SU-DHL-6 (cell line): ENCODE measurements around the gene LTBP1.

Experiments
- H2AFZ ChIP-seq: fragments of 200-600 bp; sonication (generic); 2 replicates; pipeline ENCODE4 v1.6.1; 2014; ENCODE audit warnings: low read depth, mild to moderate bottlenecking, moderate library complexity, mixed read lengths, antibody characterized with exemption, low read length; ENCODE audit not compliant: severe bottlenecking
- H3F3A ChIP-seq: fragments of 200-600 bp; shearing (Covaris generic); 2 replicates; pipeline ENCODE4 v1.6.0; 2016; ENCODE audit warnings: antibody characterized with exemption, mild to moderate bottlenecking; ENCODE audit not compliant: insufficient read depth
- H3K27ac ChIP-seq: fragments of 200-600 bp; sonication (generic); 2 replicates; pipeline ENCODE4 v1.5.1; 2016; ENCODE audit warnings: low read depth, mild to moderate bottlenecking, low read length, moderate library complexity, mixed read lengths
- H3K27me3 ChIP-seq: fragments of 200-600 bp; sonication (generic), shearing (Covaris generic); 2 replicates; pipeline ENCODE4 v1.6.0; 2014; ENCODE audit warnings: mild to moderate bottlenecking, low read length
- H3K36me3 ChIP-seq: fragments of 200-600 bp; sonication (generic); 2 replicates; pipeline ENCODE4 v1.6.1; 2014; ENCODE audit warnings: mild to moderate bottlenecking, low read length, mixed read lengths
- H3K4me2 ChIP-seq: fragments of 300-600, 200-600 bp; shearing (Covaris generic), sonication (generic); 2 replicates; pipeline ENCODE4 v1.6.0; 2014; ENCODE audit warnings: low read length, low read depth, mild to moderate bottlenecking; ENCODE audit not compliant: poor library complexity, severe bottlenecking
- H3K4me3 ChIP-seq: fragments of 200-600 bp; sonication (generic); 2 replicates; pipeline ENCODE4 v1.5.1; 2014; ENCODE audit warnings: antibody characterized with exemption, low read length, mild to moderate bottlenecking, mixed read lengths; ENCODE audit not compliant: insufficient read depth, poor library complexity, severe bottlenecking
- H3K79me2 ChIP-seq: fragments of 200-600 bp; sonication (generic); 2 replicates; pipeline ENCODE4 v1.6.1; 2014; ENCODE audit warnings: mild to moderate bottlenecking, low read length, moderate library complexity; ENCODE audit not compliant: insufficient read depth
- H3K9ac ChIP-seq: fragments of 200-600 bp; sonication (generic); 2 replicates; pipeline ENCODE4 v1.7.0; 2014; ENCODE audit warnings: mild to moderate bottlenecking, low read length
- H3K9me2 ChIP-seq: fragments of 200-600 bp; sonication (generic); replicated peaks from 2 replicates; pipeline ENCODE4 v1.6.1; 2014; ENCODE audit warnings: low read length; ENCODE audit not compliant: insufficient read depth
- H3K9me3 ChIP-seq: fragments of 200-600 bp; sonication (generic); 2 replicates; pipeline ENCODE4 v1.6.1; 2014; ENCODE audit warnings: low read length, mixed read lengths; ENCODE audit not compliant: insufficient read depth
- H4K20me1 ChIP-seq: fragments of 200-600 bp; sonication (generic); 2 replicates; pipeline ENCODE4 v1.6.1; 2014; ENCODE audit warnings: low read depth, mild to moderate bottlenecking, antibody characterized with exemption, low read length, moderate library complexity, mixed read lengths
- EZH2phosphoT487 ChIP-seq: fragments of 200-600 bp; sonication (generic), shearing (Covaris generic); conservative IDR thresholded peaks from 2 replicates; pipeline ENCODE4 v1.6.1; 2018; ENCODE audit warnings: mild to moderate bottlenecking, antibody characterized with exemption, low read length, moderate library complexity, mixed read lengths
- TF ChIP-seq, protein P1 (sequence below): fragments of 200-600 bp; sonication (generic); IDR thresholded peaks from one replicate; pipeline ENCODE4 v1.5.1; 2017; ENCODE audit warnings: antibody characterized with exemption, mild to moderate bottlenecking, low read length, moderate library complexity; ENCODE audit not compliant: insufficient read depth, poor library complexity, severe bottlenecking

The LTBP1 gene

GRCh38 chr2:33223856-33224255 lies 277.1 kb downstream of the LTBP1 start:
- H3K27me3 ChIP-seq, result no peaks in the 10 kb centered on the region
- no peak for TF ChIP-seq EZH2phosphoT487
- TF ChIP-seq, protein P1, sequence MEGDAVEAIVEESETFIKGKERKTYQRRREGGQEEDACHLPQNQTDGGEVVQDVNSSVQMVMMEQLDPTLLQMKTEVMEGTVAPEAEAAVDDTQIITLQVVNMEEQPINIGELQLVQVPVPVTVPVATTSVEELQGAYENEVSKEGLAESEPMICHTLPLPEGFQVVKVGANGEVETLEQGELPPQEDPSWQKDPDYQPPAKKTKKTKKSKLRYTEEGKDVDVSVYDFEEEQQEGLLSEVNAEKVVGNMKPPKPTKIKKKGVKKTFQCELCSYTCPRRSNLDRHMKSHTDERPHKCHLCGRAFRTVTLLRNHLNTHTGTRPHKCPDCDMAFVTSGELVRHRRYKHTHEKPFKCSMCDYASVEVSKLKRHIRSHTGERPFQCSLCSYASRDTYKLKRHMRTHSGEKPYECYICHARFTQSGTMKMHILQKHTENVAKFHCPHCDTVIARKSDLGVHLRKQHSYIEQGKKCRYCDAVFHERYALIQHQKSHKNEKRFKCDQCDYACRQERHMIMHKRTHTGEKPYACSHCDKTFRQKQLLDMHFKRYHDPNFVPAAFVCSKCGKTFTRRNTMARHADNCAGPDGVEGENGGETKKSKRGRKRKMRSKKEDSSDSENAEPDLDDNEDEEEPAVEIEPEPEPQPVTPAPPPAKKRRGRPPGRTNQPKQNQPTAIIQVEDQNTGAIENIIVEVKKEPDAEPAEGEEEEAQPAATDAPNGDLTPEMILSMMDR, result no peak
- H3K79me2 ChIP-seq, result no peaks in the 10 kb centered on the region
- no peak overlapping the region for H3K4me2 ChIP-seq
- no peaks in the 10 kb centered on the region for H3K9me2 ChIP-seq
- H3K27ac ChIP-seq, result no peak overlapping the region
- no peaks in the 10 kb centered on the region for H4K20me1 ChIP-seq
- no peak overlapping the region for H3K9ac ChIP-seq
- H3K9me3 ChIP-seq, result no peaks in the 10 kb centered on the region
- H3K4me3 ChIP-seq, result no peak overlapping the region
- peaks cover 41% of the 10 kb centered on the region for H3K36me3 ChIP-seq
- H2AFZ ChIP-seq, result no peak overlapping the region
- H3F3A ChIP-seq, result peaks cover 7% of the 10 kb centered on the region; the same call in 1 of the 2 replicates

DNA sequence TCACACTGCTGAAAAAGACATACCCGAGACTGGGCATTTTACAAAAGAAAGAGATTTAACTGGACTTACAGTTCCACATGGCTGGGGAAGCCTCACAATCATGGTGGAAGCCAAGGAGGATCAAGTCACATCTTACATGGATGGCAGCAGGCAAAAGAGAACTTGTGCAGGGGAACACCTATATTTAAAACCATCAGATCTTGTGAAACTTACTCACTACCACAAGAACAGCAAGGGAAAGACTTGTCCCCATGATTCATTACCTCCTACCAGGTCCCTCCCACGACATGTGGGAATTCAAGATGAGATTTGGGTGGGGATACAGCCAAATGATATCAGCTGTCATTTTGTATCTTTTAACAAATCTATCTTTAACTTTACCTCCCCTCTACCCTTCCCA lies 278.6 kb downstream of the LTBP1 start:
- H3K9ac ChIP-seq, result no peak overlapping the region
- no peak overlapping the region for H3K27ac ChIP-seq
- no peaks in the 10 kb centered on the region for H4K20me1 ChIP-seq
- no peaks in the 10 kb centered on the region for H3K27me3 ChIP-seq
- no peak overlapping the region for H3K4me3 ChIP-seq
- no peak overlapping the region for H3K4me2 ChIP-seq
- H2AFZ ChIP-seq, result no peak overlapping the region
- peaks cover 43% of the 10 kb centered on the region for H3K36me3 ChIP-seq
- TF ChIP-seq, protein P1, result no peak
- TF ChIP-seq EZH2phosphoT487, result no peak
- H3K9me2 ChIP-seq, result no peaks in the 10 kb centered on the region
- H3K79me2 ChIP-seq, result no peaks in the 10 kb centered on the region
- peaks cover 3% of the 10 kb centered on the region for H3F3A ChIP-seq
- no peaks in the 10 kb centered on the region for H3K9me3 ChIP-seq

GRCh38 chr2:33226546-33226945 lies 279.8 kb downstream of the LTBP1 start:
- no peak overlapping the region for H3K4me2 ChIP-seq
- no peaks in the 10 kb centered on the region for H3K9me3 ChIP-seq
- H4K20me1 ChIP-seq, result no peaks in the 10 kb centered on the region
- no peaks in the 10 kb centered on the region for H3K27me3 ChIP-seq
- TF ChIP-seq EZH2phosphoT487, result no peak
- TF ChIP-seq, protein P1, result no peak
- H3K9ac ChIP-seq, result no peak overlapping the region
- no peak overlapping the region for H2AFZ ChIP-seq
- H3K79me2 ChIP-seq, result no peaks in the 10 kb centered on the region
- H3F3A ChIP-seq, result peaks cover 3% of the 10 kb centered on the region
- no peak overlapping the region for H3K27ac ChIP-seq
- H3K9me2 ChIP-seq, result no peaks in the 10 kb centered on the region
- peaks cover 46% of the 10 kb centered on the region for H3K36me3 ChIP-seq
- H3K4me3 ChIP-seq, result no peak overlapping the region
